HepG2 (cell line): Measurements from ENCODE around the gene DPH1. TPM values are rescaled to one million over a fixed set of nuclear protein-coding genes. Genes with fewer than 3 reads are reported as not detected.

Experiments used
- AKNA ChIP-seq: sonication (generic); formaldehyde crosslinking; IDR thresholded peaks from 2 replicates; pipeline ENCODE4 v1.4.0; 2020; ENCODE audit warnings: missing genetic modification reagents, borderline replicate concordance
- ASH2L ChIP-seq: fragments of 300-600, 200-600 bp; sonication (generic); IDR thresholded peaks from 2 replicates; pipeline ENCODE4 v1.7.0; 2017; ENCODE audit warnings: low read depth, mild to moderate bottlenecking, moderate library complexity, mixed read lengths, low read length; ENCODE audit not compliant: insufficient read length
- ETV6 ChIP-seq: sonication (generic); formaldehyde crosslinking; conservative IDR thresholded peaks from 2 replicates; pipeline ENCODE4 v1.4.0; 2020; ENCODE audit warnings: missing genetic modification reagents
- HINFP ChIP-seq: sonication (generic); formaldehyde crosslinking; IDR thresholded peaks from 2 replicates; pipeline ENCODE4 v1.4.0; 2020; ENCODE audit warnings: low read depth, mild to moderate bottlenecking, missing genetic modification reagents
- HMGXB4 ChIP-seq, 2 experiments: sonication (generic) in 1 of 2; formaldehyde crosslinking in 1 of 2; IDR thresholded peaks; 2 replicates each; pipeline versions ENCODE4 v1.4.0 to v1.6.1; 2018 to 2020; ENCODE audit warnings: missing genetic modification reagents in 2 of 2, borderline replicate concordance in 1 of 2, low read depth in 1 of 2, mild to moderate bottlenecking in 1 of 2, missing biosample characterization in 1 of 2
- JDP2 ChIP-seq: sonication (generic); formaldehyde crosslinking; IDR thresholded peaks from 2 replicates; pipeline ENCODE4 v1.8.1; 2022; ENCODE audit warnings: missing genetic modification reagents, borderline replicate concordance
- MTA1 ChIP-seq: sonication (generic); formaldehyde crosslinking; IDR thresholded peaks from 2 replicates; pipeline ENCODE4 v1.4.0; 2020; ENCODE audit warnings: missing genetic modification reagents, mild to moderate bottlenecking, borderline replicate concordance
- PHF8 ChIP-seq: sonication (generic); formaldehyde crosslinking; IDR thresholded peaks from 2 replicates; pipeline ENCODE4 v1.5.0; 2020; ENCODE audit warnings: missing genetic modification reagents
- PPARG ChIP-seq: conservative IDR thresholded peaks from 2 replicates; pipeline ENCODE4 v1.6.1; 2016; ENCODE audit warnings: missing biosample characterization, missing genetic modification reagents
- RARA ChIP-seq: IDR thresholded peaks from 2 replicates; pipeline ENCODE4 v1.6.1; 2016; ENCODE audit warnings: missing genetic modification reagents, missing compliant biosample characterization
- SKIL ChIP-seq: sonication (generic); formaldehyde crosslinking; IDR thresholded peaks from 2 replicates; pipeline ENCODE4 v1.8.0; 2022; ENCODE audit warnings: missing genetic modification reagents, mild to moderate bottlenecking, moderate library complexity, borderline replicate concordance
- U2AF1 ChIP-seq: fragments of 200-400 bp; formaldehyde crosslinking; optimal IDR thresholded peaks from 2 replicates; pipeline ENCODE3; 2017; ENCODE audit warnings: mild to moderate bottlenecking, low read depth, low read length
- YEATS4 ChIP-seq: sonication (generic); formaldehyde crosslinking; IDR thresholded peaks from 2 replicates; pipeline ENCODE4 v1.4.0; 2020; ENCODE audit warnings: missing genetic modification reagents, borderline replicate concordance
- ZMYM4 ChIP-seq: sonication (generic); formaldehyde crosslinking; IDR thresholded peaks from 2 replicates; pipeline ENCODE4 v1.8.1; 2023; ENCODE audit warnings: mild to moderate bottlenecking, missing genetic modification reagents
- ZNF20 ChIP-seq: sonication (generic); formaldehyde crosslinking; IDR thresholded peaks from 2 replicates; pipeline ENCODE4 v1.4.0; 2020; ENCODE audit warnings: mild to moderate bottlenecking, moderate library complexity, missing genetic modification reagents
- ZNF333 ChIP-seq: sonication (generic); formaldehyde crosslinking; IDR thresholded peaks from 2 replicates; pipeline ENCODE4 v1.4.0; 2020; ENCODE audit warnings: mild to moderate bottlenecking, missing genetic modification reagents, borderline replicate concordance
- ZNF746 ChIP-seq: sonication (generic); formaldehyde crosslinking; IDR thresholded peaks from 2 replicates; pipeline ENCODE4 v1.8.0; 2022; ENCODE audit warnings: mild to moderate bottlenecking, missing genetic modification reagents
- polyA plus RNA-seq, 8 experiments: library from polyadenylated mRNA; depleted of rRNA in 3 of 8; stranded (reverse) in 7 of 8; unstranded in 1 of 8; fragments of >200 nt; fragmentation: Illumina TruSeq in 4 of 8; extraction: Trizol in 4 of 8; gene quantifications; 2 replicates each; pipeline versions ENCODE4 v1.2.1 to v1.2.3, GENCODE V29; 2011 to 2016; ENCODE audit warnings: low read depth in 4 of 8, missing spikeins in 1 of 8, mixed read lengths in 1 of 8; ENCODE audit not compliant: insufficient read depth in 1 of 8
- total RNA-seq, 5 experiments: library from RNA; depleted of rRNA; stranded (reverse); fragments of >200 nt; fragmentation: Illumina TruSeq; extraction: Trizol; gene quantifications; 2 replicates each; pipeline ENCODE4 v1.2.3, GENCODE V29; 2016; ENCODE audit warnings: low read depth in 1 of 5

The DPH1 gene
- total and polyA plus RNA-seq, 2 of the 13 experiments (the other 11 are each of a cell fraction or from before 2014, with no cell fraction given), result 25.3 to 42.8 TPM

- TF ChIP-seq HINFP (CRISPR knock-in tag), result no peak
- peak; percentile 68 to 82 for TF ChIP-seq HMGXB4 (CRISPR knock-in tag; IDR thresholded peaks at IDR 0.05; ENCODE audit: borderline replicate concordance in 1 of 2, low read depth in 1 of 2)
- TF ChIP-seq SKIL (CRISPR knock-in tag), result peak; percentile 39; the same call in 1 of the 2 replicates
- 0 out of 2 replicates have a peak, but pooled peaks have one; percentile 13 for TF ChIP-seq ZMYM4
- TF ChIP-seq MTA1 (CRISPR knock-in tag), result peak; percentile 59; the same call in 1 of the 2 replicates
- 0 out of 2 replicates have a peak, but pooled peaks have one; percentile 27 for TF ChIP-seq PPARG (CRISPR knock-in tag)
- TF ChIP-seq AKNA (CRISPR knock-in tag), result peak; percentile 50; the same call in 1 of the 2 replicates
- TF ChIP-seq JDP2 (CRISPR knock-in tag), result no peak
- no peak for TF ChIP-seq ZNF20 (CRISPR knock-in tag)
- peak; percentile 92; the same call in 1 of the 2 replicates for TF ChIP-seq ZNF333 (CRISPR knock-in tag)
- peak; percentile 86 for TF ChIP-seq PHF8
- peak; percentile 84 for TF ChIP-seq ASH2L
- no peak for TF ChIP-seq U2AF1
- peak; percentile 31; the same call in 1 of the 2 replicates for TF ChIP-seq RARA (CRISPR knock-in tag)
- peak; percentile 77 for TF ChIP-seq YEATS4
- peak; percentile 48; the same call in 1 of the 2 replicates for TF ChIP-seq ZNF746
- peak; percentile 56; the same call in 1 of the 2 replicates for TF ChIP-seq ETV6
Observed at GRCh38 chr17:2029911-2030778, at the start of gene DPH1 (continued).
